Panc1 (cell line): ENCODE results near the gene TEKT4.

ENCODE experiments used
- CTCF ChIP-seq: fragments of 450-650 bp; IDR thresholded peaks from 2 replicates; pipeline ENCODE4 v1.5.1; 2017; ENCODE audit warnings: mild to moderate bottlenecking
- POLR2AphosphoS5 ChIP-seq: IDR thresholded peaks from 2 replicates; pipeline ENCODE4 v1.6.1; 2012; ENCODE audit warnings: mild to moderate bottlenecking, low read depth, low read length, moderate library complexity
- REST ChIP-seq, 2 experiments: IDR thresholded peaks; 2 replicates each; pipeline ENCODE4 v1.6.1; 2011 to 2012; ENCODE audit warnings: low read depth in 2 of 2, control low read depth in 1 of 2, low read length in 1 of 2, mild to moderate bottlenecking in 1 of 2, moderate library complexity in 1 of 2; ENCODE audit not compliant: insufficient read depth in 1 of 2
- SIN3A ChIP-seq: IDR thresholded peaks from 2 replicates; pipeline ENCODE4 v1.6.1; 2012; ENCODE audit warnings: low read depth, mild to moderate bottlenecking, low read length, moderate library complexity, borderline replicate concordance; ENCODE audit not compliant: insufficient read depth
- TCF7L2 ChIP-seq: IDR thresholded peaks from 2 replicates; pipeline ENCODE4 v1.6.1; 2011; ENCODE audit warnings: mild to moderate bottlenecking, low read depth, low read length, inconsistent platforms

- TF ChIP-seq CTCF, result no peak
- TF ChIP-seq POLR2AphosphoS5, result no peak
- TF ChIP-seq SIN3A, result no peak
- TF ChIP-seq TCF7L2, result no peak
- no peak for TF ChIP-seq REST (IDR thresholded peaks at IDR 0.05; ENCODE audit: insufficient read depth in 1 of 2, low read depth in 2 of 2, low read length in 1 of 2)
Measured at GRCh38 chr2:94872088-94872618, 923 bp downstream of the TEKT4 start.
